ENCODE results near the gene HPGDS.
A peak's percentile ranks its signal among the peaks of the same experiment; 100 is the strongest.

The HPGDS gene

DNA sequence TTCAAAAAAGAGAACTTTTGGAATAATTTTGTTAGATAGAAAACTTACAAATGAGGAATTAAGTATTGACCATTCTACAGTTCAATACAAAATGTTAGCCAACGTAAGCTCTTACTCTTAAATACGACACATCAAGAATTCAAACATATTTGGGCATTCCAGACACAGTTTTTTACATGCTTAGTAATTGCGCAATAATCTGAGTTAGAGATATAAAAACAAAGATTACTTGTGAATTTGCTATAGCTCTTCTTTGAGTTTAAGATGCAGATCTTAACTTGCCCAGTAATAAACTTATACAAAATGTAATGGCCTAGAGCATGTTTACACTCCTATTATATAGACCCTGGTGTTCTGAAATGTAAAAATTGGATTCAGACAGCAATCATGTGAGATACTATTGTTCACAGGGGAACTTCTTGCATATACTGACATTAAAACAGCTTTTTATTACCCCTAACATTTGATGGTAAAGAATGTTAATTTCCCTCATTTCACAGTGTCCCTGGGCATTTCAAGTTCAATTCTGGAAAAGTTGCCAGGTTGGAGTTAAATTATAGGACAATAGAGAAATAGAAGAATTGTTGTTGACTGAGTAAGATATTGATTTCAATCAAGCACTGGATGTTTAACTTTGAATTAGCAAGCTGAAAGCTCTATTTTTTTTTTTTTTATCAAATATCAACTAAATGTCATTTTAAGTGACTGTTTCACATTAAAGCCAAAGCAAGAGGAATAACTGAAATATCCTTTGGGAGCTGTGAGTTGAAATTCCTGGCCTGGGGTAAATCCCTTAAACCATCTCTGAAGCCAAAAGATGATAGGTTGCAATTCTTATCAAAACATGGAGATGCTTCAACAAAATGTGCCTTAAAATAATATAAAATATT, 910 bp downstream of the HPGDS start:
- no peak for TF ChIP-seq NFIC (IDR thresholded peaks at IDR 0.05)
- TF ChIP-seq CEBPB (IDR thresholded peaks at IDR 0.05) = peak; percentile 96
- no peak for TF ChIP-seq EP300 (IDR thresholded peaks at IDR 0.05; ENCODE audit: borderline replicate concordance)
- no peak for TF ChIP-seq USF1 (IDR thresholded peaks at IDR 0.05)
- no peak for TF ChIP-seq RAD21 (IDR thresholded peaks at IDR 0.05; ENCODE audit: low read depth)
- TF ChIP-seq EGR1 (IDR thresholded peaks at IDR 0.05) = no peak

DNA sequence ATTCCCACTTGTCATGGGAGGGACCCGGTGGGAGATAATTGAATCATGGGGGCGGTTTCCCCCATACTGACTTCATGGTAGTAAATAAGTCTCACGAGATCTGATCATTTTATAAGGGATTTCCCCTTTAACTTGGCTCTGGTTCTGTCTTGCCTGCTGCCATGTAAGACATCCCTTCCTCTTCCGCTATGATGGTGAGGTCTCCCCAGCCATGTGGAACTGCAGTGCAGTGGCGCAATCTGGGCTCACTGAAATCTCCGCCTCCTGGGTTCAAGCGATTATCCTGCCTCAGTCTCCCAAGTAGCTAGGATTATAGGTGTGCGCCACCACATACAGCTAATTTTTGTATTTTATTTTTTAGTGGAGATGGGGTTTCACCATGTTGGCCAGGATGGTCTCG, 2.9 kb downstream of the HPGDS start:
- TF ChIP-seq YY1 (IDR thresholded peaks at IDR 0.05; ENCODE audit: low read depth) (no peak), FOXM1 (IDR thresholded peaks at IDR 0.05; ENCODE audit: borderline replicate concordance, low read depth) (no peak), USF1 (IDR thresholded peaks at IDR 0.05) (no peak), TAF1 (IDR thresholded peaks at IDR 0.05; ENCODE audit: low read depth) (no peak), REST (IDR thresholded peaks at IDR 0.05; ENCODE audit: low read depth) (no peak), NFIC (IDR thresholded peaks at IDR 0.05) (no peak), MAX (IDR thresholded peaks at IDR 0.05) (no peak), CEBPB (IDR thresholded peaks at IDR 0.05) (no peak), CREB1 (IDR thresholded peaks at IDR 0.05; ENCODE audit: low read depth) (no peak), TEAD4 (IDR thresholded peaks at IDR 0.05) (no peak), ZBTB7A (IDR thresholded peaks at IDR 0.05; ENCODE audit: low read depth) (no peak), TCF12 (IDR thresholded peaks at IDR 0.05; ENCODE audit: low read depth) (no peak), EGR1 (IDR thresholded peaks at IDR 0.05) (no peak), RAD21 (IDR thresholded peaks at IDR 0.05; ENCODE audit: low read depth) (no peak), EP300 (IDR thresholded peaks at IDR 0.05; ENCODE audit: borderline replicate concordance) (no peak)

DNA sequence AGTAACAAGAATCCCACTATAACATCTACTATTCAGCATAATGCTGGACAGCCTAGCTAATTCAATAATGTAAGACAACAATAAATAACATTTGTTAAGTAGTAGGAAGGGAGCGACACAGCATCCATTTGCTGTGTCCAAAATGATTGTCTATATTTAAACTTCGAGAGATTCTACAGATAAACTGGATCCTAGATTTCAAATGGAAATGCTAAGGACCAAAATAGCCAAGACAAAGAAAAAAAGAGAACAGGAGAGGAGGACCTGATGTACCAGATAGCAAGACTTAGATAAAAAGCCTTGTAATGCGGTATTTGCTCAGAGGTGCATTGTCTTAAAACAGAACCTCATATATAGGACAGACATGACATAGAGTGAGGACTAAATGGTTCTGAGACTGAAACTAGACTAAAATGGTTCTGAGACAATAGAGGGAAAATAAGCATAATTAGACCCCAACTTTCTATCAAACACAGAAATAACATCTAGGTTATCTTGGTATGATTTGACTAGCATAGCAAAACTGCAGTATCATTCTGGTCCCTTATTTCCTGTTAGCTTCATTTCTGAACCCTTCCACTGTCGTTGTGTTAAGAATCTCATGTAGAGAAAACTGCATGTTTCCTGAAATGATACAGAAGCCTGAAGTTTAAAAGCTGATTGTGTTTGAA, 3.8 kb downstream of the HPGDS start:
- TF ChIP-seq RAD21 (IDR thresholded peaks at IDR 0.05; ENCODE audit: low read depth) (no peak), TEAD4 (IDR thresholded peaks at IDR 0.05) (no peak), MAX (IDR thresholded peaks at IDR 0.05) (no peak), ZBTB7A (IDR thresholded peaks at IDR 0.05; ENCODE audit: low read depth) (no peak), TAF1 (IDR thresholded peaks at IDR 0.05; ENCODE audit: low read depth) (no peak), YY1 (IDR thresholded peaks at IDR 0.05; ENCODE audit: low read depth) (no peak), FOXM1 (IDR thresholded peaks at IDR 0.05; ENCODE audit: borderline replicate concordance, low read depth) (no peak), CREB1 (IDR thresholded peaks at IDR 0.05; ENCODE audit: low read depth) (no peak), REST (IDR thresholded peaks at IDR 0.05; ENCODE audit: low read depth) (no peak), CEBPB (IDR thresholded peaks at IDR 0.05) (no peak), TCF12 (IDR thresholded peaks at IDR 0.05; ENCODE audit: low read depth) (no peak), NFIC (IDR thresholded peaks at IDR 0.05) (no peak), EGR1 (IDR thresholded peaks at IDR 0.05) (no peak), EP300 (IDR thresholded peaks at IDR 0.05; ENCODE audit: borderline replicate concordance) (no peak), USF1 (IDR thresholded peaks at IDR 0.05) (no peak)

GRCh38 chr4:94336303-94336702, 6.3 kb downstream of the HPGDS start:
- TF ChIP-seq CEBPB (IDR thresholded peaks at IDR 0.05) = no peak
- TF ChIP-seq MAX (IDR thresholded peaks at IDR 0.05) = no peak
- TF ChIP-seq TAF1 (IDR thresholded peaks at IDR 0.05; ENCODE audit: low read depth) = no peak
- TF ChIP-seq NFIC (IDR thresholded peaks at IDR 0.05) = no peak
- TF ChIP-seq USF1 (IDR thresholded peaks at IDR 0.05) = no peak
- TF ChIP-seq ZBTB7A (IDR thresholded peaks at IDR 0.05; ENCODE audit: low read depth) = no peak
- no peak for TF ChIP-seq RAD21 (IDR thresholded peaks at IDR 0.05; ENCODE audit: low read depth)
- no peak for TF ChIP-seq EP300 (IDR thresholded peaks at IDR 0.05; ENCODE audit: borderline replicate concordance)
- TF ChIP-seq TEAD4 (IDR thresholded peaks at IDR 0.05) = no peak
- TF ChIP-seq YY1 (IDR thresholded peaks at IDR 0.05; ENCODE audit: low read depth) = no peak
- TF ChIP-seq EGR1 (IDR thresholded peaks at IDR 0.05) = no peak
- TF ChIP-seq FOXM1 (IDR thresholded peaks at IDR 0.05; ENCODE audit: borderline replicate concordance, low read depth) = no peak
- TF ChIP-seq CREB1 (IDR thresholded peaks at IDR 0.05; ENCODE audit: low read depth) = no peak
- no peak for TF ChIP-seq TCF12 (IDR thresholded peaks at IDR 0.05; ENCODE audit: low read depth)
- no peak for TF ChIP-seq REST (IDR thresholded peaks at IDR 0.05; ENCODE audit: low read depth)

All from Ishikawa (cell line).